Keratinocyte (primary cell): ENCODE results near the gene CFAP90. TPM values are rescaled to one million over a fixed set of nuclear protein-coding genes. Genes with fewer than 3 reads are reported as not detected.

Experiments
- DNase-seq: peaks from one replicate; pipeline ENCODE4 v3.0.0-alpha.2; 2011; ENCODE audit warnings: low read depth, missing footprints, low spot score
- FAIRE-seq: peaks from 2 replicates; lab custom pipeline; 2011; peaks lifted over from hg19 to GRCh38; lab: Jason Lieb, UNC
- H2AFZ ChIP-seq: 2 replicates; pipeline ENCODE4 v1.6.0; 2012; ENCODE audit warnings: low read length, control low read depth, inconsistent platforms; ENCODE audit not compliant: control insufficient read depth
- H3K27ac ChIP-seq: 2 replicates; pipeline ENCODE4 v1.5.1; 2011; ENCODE audit warnings: low read length; ENCODE audit not compliant: control insufficient read depth, insufficient read depth
- H3K27me3 ChIP-seq: 3 replicates; pipeline ENCODE4 v1.6.0; 2011; ENCODE audit warnings: low read length; ENCODE audit not compliant: control insufficient read depth, insufficient read depth; ENCODE audit errors: extremely low read depth
- H3K36me3 ChIP-seq, 2 experiments: 2 replicates in 1 of 2; 3 replicates in 1 of 2; pipeline ENCODE4 v1.5.1; 2011; ENCODE audit warnings: low read length in 2 of 2, mild to moderate bottlenecking in 1 of 2; ENCODE audit not compliant: control insufficient read depth in 2 of 2, insufficient read depth in 2 of 2; ENCODE audit errors: extremely low read depth in 1 of 2
- H3K4me1 ChIP-seq: 3 replicates; pipeline ENCODE4 v1.5.1; 2011; ENCODE audit warnings: low read length; ENCODE audit not compliant: control insufficient read depth, insufficient read depth; ENCODE audit errors: extremely low read depth
- H3K4me2 ChIP-seq: 3 replicates; pipeline ENCODE4 v1.6.0; 2011; ENCODE audit warnings: low read depth, low read length; ENCODE audit not compliant: control insufficient read depth, insufficient read depth; ENCODE audit errors: extremely low read depth
- H3K4me3 ChIP-seq, 3 experiments: fragments of 200-600 bp in 1 of 3; sonication (generic) in 1 of 3; 2 replicates in 2 of 3; 3 replicates in 1 of 3; pipeline ENCODE4 v1.5.1; 2011 to 2016; ENCODE audit warnings: low read length in 3 of 3, mild to moderate bottlenecking in 3 of 3, control low read depth in 2 of 3, inconsistent platforms in 1 of 3, low read depth in 1 of 3, mixed read lengths in 1 of 3, mixed run types in 1 of 3, moderate library complexity in 1 of 3; ENCODE audit not compliant: control insufficient read depth in 2 of 3, insufficient read depth in 2 of 3; ENCODE audit errors: extremely low read depth in 1 of 3
- H3K79me2 ChIP-seq: 2 replicates; pipeline ENCODE4 v1.6.0; 2012; ENCODE audit warnings: low read length; ENCODE audit not compliant: control insufficient read depth, insufficient read depth
- H3K9ac ChIP-seq: 3 replicates; pipeline ENCODE4 v1.6.0; 2011; ENCODE audit warnings: low read length; ENCODE audit not compliant: control insufficient read depth, insufficient read depth; ENCODE audit errors: extremely low read depth
- H3K9me1 ChIP-seq: 3 replicates; pipeline ENCODE4 v1.6.0; 2011; ENCODE audit warnings: low read length; ENCODE audit not compliant: control insufficient read depth, insufficient read depth; ENCODE audit errors: extremely low read depth
- H3K9me3 ChIP-seq: 2 replicates; pipeline ENCODE4 v1.5.1; 2012; ENCODE audit warnings: low read depth, low read length; ENCODE audit not compliant: control insufficient read depth
- H4K20me1 ChIP-seq: 3 replicates; pipeline ENCODE4 v1.6.0; 2011; ENCODE audit warnings: low read length; ENCODE audit not compliant: control insufficient read depth, insufficient read depth; ENCODE audit errors: extremely low read depth
- CTCF ChIP-seq, 3 experiments: IDR thresholded peaks in 1 of 3; conservative IDR thresholded peaks in 1 of 3; optimal IDR thresholded peaks in 1 of 3; 2 replicates in 2 of 3; 3 replicates in 1 of 3; pipeline versions ENCODE3 to v1.5.1; 2011; ENCODE audit warnings: low read length in 3 of 3, mild to moderate bottlenecking in 3 of 3, moderate library complexity in 2 of 3, control low read depth in 1 of 3, inconsistent platforms in 1 of 3; ENCODE audit not compliant: insufficient read depth in 2 of 3; ENCODE audit errors: extremely low read depth in 1 of 3
- EZH2 ChIP-seq: IDR thresholded peaks from one replicate; pipeline ENCODE4 v1.6.1; 2012; ENCODE audit warnings: inconsistent platforms, mild to moderate bottlenecking, low read length, moderate library complexity
- dilution Hi-C: fragments of 300-500 bp; cut with MboI; formaldehyde crosslinking; loops from one replicate; pipeline ENCODE4 v1.7.0; 2020; ENCODE audit warnings: low sequenced_read_pairs; ENCODE audit not compliant: extremely low pct_ligation_motif_present
- polyA plus RNA-seq, 5 experiments: library from polyadenylated mRNA; depleted of rRNA in 3 of 5; stranded (reverse) in 3 of 5; stranded (forward) in 1 of 5; unstranded in 1 of 5; fragments of >200 nt; gene quantifications; 1 replicate in 1 of 5; 2 replicates in 3 of 5; 3 replicates in 1 of 5; pipeline versions ENCODE4 v1.2.1 to v1.2.3, GENCODE V29; 2011 to 2012; ENCODE audit warnings: missing spikeins in 2 of 5, low read depth in 1 of 5, low replicate concordance in 1 of 5

CFAP90 gene
- polyA plus RNA-seq, 1 donor (not counting 4 experiments of a cell fraction or from before 2014, with no cell fraction given) = not detected

- H4K20me1 ChIP-seq = no peaks in the 10 kb centered on the region
- H3K9ac ChIP-seq = no peak overlapping the region
- H3K36me3 ChIP-seq = no peaks in the 10 kb centered on the region
- no peaks in the 10 kb centered on the region for H3K9me1 ChIP-seq
- dilution Hi-C loops = no loop called here
- H3K27me3 ChIP-seq = no peaks in the 10 kb centered on the region
- H3K4me3 ChIP-seq = no peak overlapping the region
- TF ChIP-seq CTCF (optimal IDR thresholded peaks at IDR 0.05 in 1 of 3, IDR thresholded peaks at IDR 0.05 in 1 of 3, conservative IDR thresholded peaks at IDR 0.05 in 1 of 3; ENCODE audit: extremely low read depth in 1 of 3, insufficient read depth in 2 of 3, low read length in 3 of 3) (no peak), EZH2 (no peak)
- DNase-seq = no peak
- H3K9me3 ChIP-seq = no peaks in the 10 kb centered on the region
- H3K4me2 ChIP-seq = no peak overlapping the region
- H3K4me1 ChIP-seq = no peaks in the 10 kb centered on the region
- H3K79me2 ChIP-seq = no peaks in the 10 kb centered on the region
- no peak overlapping the region for H2AFZ ChIP-seq
- no peak overlapping the region for H3K27ac ChIP-seq
- no peak for FAIRE-seq
Observed at GRCh38 chr5:7827610-7828009, 23.3 kb downstream of the CFAP90 start.

- Histone ChIP-seq H3K9ac (no peak overlapping the region), H3K27me3 (no peaks in the 10 kb centered on the region), H3K4me2 (no peak overlapping the region), H3K27ac (no peak overlapping the region), H3K4me1 (no peaks in the 10 kb centered on the region), H3K4me3 (no peak overlapping the region), H3K9me1 (no peaks in the 10 kb centered on the region), H4K20me1 (no peaks in the 10 kb centered on the region), H3K79me2 (no peaks in the 10 kb centered on the region), H3K36me3 (no peaks in the 10 kb centered on the region), H2AFZ (no peak overlapping the region), H3K9me3 (no peaks in the 10 kb centered on the region)
- DNase-seq (no peak), FAIRE-seq (no peak)
- TF ChIP-seq EZH2 = no peak
- TF ChIP-seq CTCF (optimal IDR thresholded peaks at IDR 0.05 in 1 of 3, IDR thresholded peaks at IDR 0.05 in 1 of 3, conservative IDR thresholded peaks at IDR 0.05 in 1 of 3; ENCODE audit: extremely low read depth in 1 of 3, insufficient read depth in 2 of 3, low read length in 3 of 3) = no peak
- dilution Hi-C loops = no loop called here
Observed at GRCh38 chr5:7825630-7826029, 25.3 kb downstream of the CFAP90 start.
